ENCODE data around the gene MIOS. TPM values are rescaled to one million over a fixed set of nuclear protein-coding genes. Genes with fewer than 3 reads are reported as not detected.

Gene MIOS
- total RNA-seq, 1 experiment from 2014 or later = 41.3 TPM

GRCh38 chr7:7554021-7554432 lies 12.7 kb upstream of the MIOS start:
- H3K27ac Mint-ChIP-seq = no peak overlapping the region
- H3K27me3 Mint-ChIP-seq (ENCODE audit: low read depth) = no peaks in the 10 kb centered on the region
- TF ChIP-seq NFYB (CRISPR knock-in tag; conservative IDR thresholded peaks at IDR 0.05; ENCODE audit: low read depth) = no peak
- TF ChIP-seq ZNF263 (CRISPR knock-in tag; IDR thresholded peaks at IDR 0.05; ENCODE audit: low read depth) = no peak
- no peak for TF ChIP-seq ZSCAN18 (CRISPR knock-in tag; IDR thresholded peaks at IDR 0.05)
- TF ChIP-seq PREB (CRISPR knock-in tag; IDR thresholded peaks at IDR 0.05; ENCODE audit: borderline replicate concordance) = no peak
- TF ChIP-seq CDX4 (CRISPR knock-in tag; IDR thresholded peaks at IDR 0.05; ENCODE audit: borderline replicate concordance) = no peak
- no peak for TF ChIP-seq JAZF1 (CRISPR knock-in tag; IDR thresholded peaks at IDR 0.05)
- TF ChIP-seq ZMAT4 (CRISPR knock-in tag; IDR thresholded peaks at IDR 0.05) = no peak
- TF ChIP-seq ZNF396 (CRISPR knock-in tag; IDR thresholded peaks at IDR 0.05; ENCODE audit: borderline replicate concordance) = no peak
- TF ChIP-seq GRHL2 (CRISPR knock-in tag; IDR thresholded peaks at IDR 0.05; ENCODE audit: insufficient replicate concordance, severe bottlenecking) = no peak
- TF ChIP-seq, protein P1, sequence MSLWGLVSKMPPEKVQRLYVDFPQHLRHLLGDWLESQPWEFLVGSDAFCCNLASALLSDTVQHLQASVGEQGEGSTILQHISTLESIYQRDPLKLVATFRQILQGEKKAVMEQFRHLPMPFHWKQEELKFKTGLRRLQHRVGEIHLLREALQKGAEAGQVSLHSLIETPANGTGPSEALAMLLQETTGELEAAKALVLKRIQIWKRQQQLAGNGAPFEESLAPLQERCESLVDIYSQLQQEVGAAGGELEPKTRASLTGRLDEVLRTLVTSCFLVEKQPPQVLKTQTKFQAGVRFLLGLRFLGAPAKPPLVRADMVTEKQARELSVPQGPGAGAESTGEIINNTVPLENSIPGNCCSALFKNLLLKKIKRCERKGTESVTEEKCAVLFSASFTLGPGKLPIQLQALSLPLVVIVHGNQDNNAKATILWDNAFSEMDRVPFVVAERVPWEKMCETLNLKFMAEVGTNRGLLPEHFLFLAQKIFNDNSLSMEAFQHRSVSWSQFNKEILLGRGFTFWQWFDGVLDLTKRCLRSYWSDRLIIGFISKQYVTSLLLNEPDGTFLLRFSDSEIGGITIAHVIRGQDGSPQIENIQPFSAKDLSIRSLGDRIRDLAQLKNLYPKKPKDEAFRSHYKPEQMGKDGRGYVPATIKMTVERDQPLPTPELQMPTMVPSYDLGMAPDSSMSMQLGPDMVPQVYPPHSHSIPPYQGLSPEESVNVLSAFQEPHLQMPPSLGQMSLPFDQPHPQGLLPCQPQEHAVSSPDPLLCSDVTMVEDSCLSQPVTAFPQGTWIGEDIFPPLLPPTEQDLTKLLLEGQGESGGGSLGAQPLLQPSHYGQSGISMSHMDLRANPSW (CRISPR knock-in tag; conservative IDR thresholded peaks at IDR 0.05; ENCODE audit: low read depth) = no peak
- no peak for TF ChIP-seq MYBL2 (CRISPR knock-in tag; IDR thresholded peaks at IDR 0.05)
- TF ChIP-seq TEAD1 (CRISPR knock-in tag; IDR thresholded peaks at IDR 0.05) = no peak
- no peaks in the 10 kb centered on the region for H3K4me1 Mint-ChIP-seq
- CTCF ChIA-PET = no interaction called here
- POLR2A ChIA-PET = no interaction called here
- ATAC-seq = peak; percentile 43; the same call in 1 of the 2 replicates
- peaks cover 12% of the 10 kb centered on the region for H3K36me3 Mint-ChIP-seq
- no peak overlapping the region for H3K4me3 Mint-ChIP-seq
- DNase-seq (ENCODE audit: low spot score) = no peak
- peaks cover 16% of the 10 kb centered on the region for H3K9me3 Mint-ChIP-seq

- no peak overlapping the region for H3K27ac Mint-ChIP-seq
- H3K4me1 Mint-ChIP-seq = no peaks in the 10 kb centered on the region
- peaks cover 17% of the 10 kb centered on the region for H3K36me3 Mint-ChIP-seq
- no peak overlapping the region for H3K4me3 Mint-ChIP-seq
- ATAC-seq (no peak), DNase-seq (ENCODE audit: low spot score) (no peak)
- H3K27me3 Mint-ChIP-seq (ENCODE audit: low read depth) = no peaks in the 10 kb centered on the region
- H3K9me3 Mint-ChIP-seq = peaks cover 25% of the 10 kb centered on the region
- ChIA-PET POLR2A (no interaction called here), CTCF (no interaction called here)
- no peak for TF ChIP-seq GRHL2 (CRISPR knock-in tag; IDR thresholded peaks at IDR 0.05; ENCODE audit: insufficient replicate concordance, severe bottlenecking)
- TF ChIP-seq, protein P2, sequence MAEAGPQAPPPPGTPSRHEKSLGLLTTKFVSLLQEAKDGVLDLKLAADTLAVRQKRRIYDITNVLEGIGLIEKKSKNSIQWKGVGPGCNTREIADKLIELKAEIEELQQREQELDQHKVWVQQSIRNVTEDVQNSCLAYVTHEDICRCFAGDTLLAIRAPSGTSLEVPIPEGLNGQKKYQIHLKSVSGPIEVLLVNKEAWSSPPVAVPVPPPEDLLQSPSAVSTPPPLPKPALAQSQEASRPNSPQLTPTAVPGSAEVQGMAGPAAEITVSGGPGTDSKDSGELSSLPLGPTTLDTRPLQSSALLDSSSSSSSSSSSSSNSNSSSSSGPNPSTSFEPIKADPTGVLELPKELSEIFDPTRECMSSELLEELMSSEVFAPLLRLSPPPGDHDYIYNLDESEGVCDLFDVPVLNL (CRISPR knock-in tag; IDR thresholded peaks at IDR 0.05; ENCODE audit: borderline replicate concordance, low read depth) = no peak
- TF ChIP-seq, protein P3, sequence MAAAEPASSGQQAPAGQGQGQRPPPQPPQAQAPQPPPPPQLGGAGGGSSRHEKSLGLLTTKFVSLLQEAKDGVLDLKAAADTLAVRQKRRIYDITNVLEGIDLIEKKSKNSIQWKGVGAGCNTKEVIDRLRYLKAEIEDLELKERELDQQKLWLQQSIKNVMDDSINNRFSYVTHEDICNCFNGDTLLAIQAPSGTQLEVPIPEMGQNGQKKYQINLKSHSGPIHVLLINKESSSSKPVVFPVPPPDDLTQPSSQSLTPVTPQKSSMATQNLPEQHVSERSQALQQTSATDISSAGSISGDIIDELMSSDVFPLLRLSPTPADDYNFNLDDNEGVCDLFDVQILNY (CRISPR knock-in tag; IDR thresholded peaks at IDR 0.05) = no peak
- TF ChIP-seq, protein P4, sequence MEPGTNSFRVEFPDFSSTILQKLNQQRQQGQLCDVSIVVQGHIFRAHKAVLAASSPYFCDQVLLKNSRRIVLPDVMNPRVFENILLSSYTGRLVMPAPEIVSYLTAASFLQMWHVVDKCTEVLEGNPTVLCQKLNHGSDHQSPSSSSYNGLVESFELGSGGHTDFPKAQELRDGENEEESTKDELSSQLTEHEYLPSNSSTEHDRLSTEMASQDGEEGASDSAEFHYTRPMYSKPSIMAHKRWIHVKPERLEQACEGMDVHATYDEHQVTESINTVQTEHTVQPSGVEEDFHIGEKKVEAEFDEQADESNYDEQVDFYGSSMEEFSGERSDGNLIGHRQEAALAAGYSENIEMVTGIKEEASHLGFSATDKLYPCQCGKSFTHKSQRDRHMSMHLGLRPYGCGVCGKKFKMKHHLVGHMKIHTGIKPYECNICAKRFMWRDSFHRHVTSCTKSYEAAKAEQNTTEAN (CRISPR knock-in tag; IDR thresholded peaks at IDR 0.05) = no peak
- no peak for TF ChIP-seq ZNF138 (CRISPR knock-in tag; conservative IDR thresholded peaks at IDR 0.05)
- no peak for TF ChIP-seq ZNF219 (CRISPR knock-in tag; IDR thresholded peaks at IDR 0.05; ENCODE audit: borderline replicate concordance)
- TF ChIP-seq MXD4 (CRISPR knock-in tag; IDR thresholded peaks at IDR 0.05; ENCODE audit: borderline replicate concordance) = no peak
- no peak for TF ChIP-seq EMX1 (CRISPR knock-in tag; IDR thresholded peaks at IDR 0.05)
- no peak for TF ChIP-seq KAT7 (CRISPR knock-in tag; IDR thresholded peaks at IDR 0.05; ENCODE audit: borderline replicate concordance)
- no peak for TF ChIP-seq GABPB1 (CRISPR knock-in tag; IDR thresholded peaks at IDR 0.05)
- no peak for TF ChIP-seq FOXP1 (CRISPR knock-in tag; IDR thresholded peaks at IDR 0.05; ENCODE audit: borderline replicate concordance)
- no peak for TF ChIP-seq TCF7 (CRISPR knock-in tag; IDR thresholded peaks at IDR 0.05; ENCODE audit: low read depth)
Measured at GRCh38 chr7:7554649-7555575, 11.8 kb upstream of the MIOS start.

Data from WTC11 (cell line).